ENCODE results near the gene ZKSCAN2.

Gene ZKSCAN2

DNA sequence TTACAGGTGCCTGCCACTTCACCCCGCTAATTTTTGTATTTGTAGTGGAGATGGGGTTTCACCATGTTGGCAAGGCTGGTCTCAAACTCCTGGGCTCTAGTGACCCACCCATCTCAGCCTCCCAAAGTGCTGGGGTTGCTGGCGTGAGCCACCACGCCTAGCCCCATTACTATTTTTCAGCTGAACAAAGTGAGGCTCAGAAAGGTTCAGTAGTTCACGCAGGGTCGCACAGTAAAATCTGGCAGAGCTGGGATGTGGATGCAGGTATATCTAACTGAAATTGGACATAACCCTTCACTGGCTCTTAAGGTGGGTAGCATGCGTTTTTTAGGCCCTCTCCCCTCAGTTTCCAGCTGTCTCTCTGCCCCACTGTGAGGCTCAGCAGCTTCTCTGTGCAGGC, 33.7 kb downstream of the ZKSCAN2 start:
- no peak for DNase-seq (ENCODE audit: low read depth)

DNA sequence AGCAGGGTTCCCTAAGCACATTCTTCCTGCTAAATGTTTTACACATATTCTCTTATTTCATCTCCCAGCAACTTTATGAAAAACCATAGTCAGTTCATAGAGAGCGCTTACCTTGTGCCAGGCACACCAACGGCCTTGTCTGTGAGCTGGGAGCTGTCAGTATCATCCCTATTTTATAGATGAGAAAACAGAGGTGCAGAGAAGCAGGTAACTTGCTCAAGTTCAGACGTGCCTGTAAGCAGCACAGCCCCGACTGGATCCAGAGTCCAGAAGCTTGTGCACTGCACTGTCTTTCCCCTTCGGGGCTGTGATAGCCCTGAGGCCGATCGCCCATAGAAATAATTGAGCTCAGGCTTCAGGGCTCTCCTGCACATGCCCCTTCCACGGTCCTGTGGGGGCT, 34.7 kb downstream of the ZKSCAN2 start:
- no peak for DNase-seq (ENCODE audit: low read depth)

DNA sequence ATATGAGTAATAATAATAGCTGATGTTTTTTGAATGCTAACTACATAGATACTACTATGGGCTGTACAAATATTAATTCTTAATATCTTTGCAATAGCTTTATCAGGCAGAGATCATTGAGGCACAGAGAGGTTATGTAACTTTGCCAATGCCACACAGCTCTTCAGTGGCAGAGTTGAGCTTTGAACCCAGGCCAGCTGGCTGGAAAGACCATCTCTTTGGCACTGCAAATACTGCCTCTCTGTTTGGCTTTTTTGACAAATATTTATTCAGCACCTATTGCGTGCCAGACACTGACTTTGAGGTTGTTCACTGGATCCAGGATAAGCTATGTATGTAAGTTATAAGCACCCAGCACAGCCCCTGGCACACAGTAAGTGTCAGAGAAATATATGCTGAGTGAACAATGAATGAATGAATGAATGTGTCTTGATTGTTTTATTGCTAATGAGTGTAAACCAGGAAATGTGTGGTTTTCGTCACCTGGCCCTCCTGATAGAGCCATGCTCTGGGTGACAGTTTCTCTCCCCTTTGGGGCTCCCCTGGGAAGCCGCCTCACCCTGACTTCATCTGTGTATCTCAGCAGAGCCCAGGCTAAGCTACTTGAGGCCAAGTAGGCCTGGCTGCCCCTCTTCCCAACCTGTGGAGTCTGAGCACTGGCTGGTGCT, 38.4 kb downstream of the ZKSCAN2 start:
- no peak for DNase-seq (ENCODE audit: low read depth)

DNA sequence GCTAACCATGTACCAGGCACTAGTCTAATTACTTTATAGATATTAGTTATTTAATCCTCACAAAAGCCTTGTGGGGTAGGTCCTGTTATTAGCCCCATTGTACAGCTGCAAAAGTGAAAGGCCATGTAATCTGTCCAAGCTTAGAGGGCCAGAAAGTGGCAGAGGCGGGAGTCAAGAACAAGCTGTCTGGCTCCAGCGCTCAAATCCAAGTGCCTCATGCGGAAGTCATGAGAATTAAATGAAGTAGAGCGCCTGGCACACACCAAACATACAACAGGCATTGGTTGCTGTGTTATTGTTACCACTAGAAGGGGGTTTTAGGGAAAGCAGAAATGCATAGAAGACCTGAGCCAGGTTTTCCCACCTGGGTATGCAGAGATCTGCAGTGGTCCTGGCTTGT, 39.7 kb downstream of the ZKSCAN2 start:
- DNase-seq (ENCODE audit: low read depth): no peak

DNA sequence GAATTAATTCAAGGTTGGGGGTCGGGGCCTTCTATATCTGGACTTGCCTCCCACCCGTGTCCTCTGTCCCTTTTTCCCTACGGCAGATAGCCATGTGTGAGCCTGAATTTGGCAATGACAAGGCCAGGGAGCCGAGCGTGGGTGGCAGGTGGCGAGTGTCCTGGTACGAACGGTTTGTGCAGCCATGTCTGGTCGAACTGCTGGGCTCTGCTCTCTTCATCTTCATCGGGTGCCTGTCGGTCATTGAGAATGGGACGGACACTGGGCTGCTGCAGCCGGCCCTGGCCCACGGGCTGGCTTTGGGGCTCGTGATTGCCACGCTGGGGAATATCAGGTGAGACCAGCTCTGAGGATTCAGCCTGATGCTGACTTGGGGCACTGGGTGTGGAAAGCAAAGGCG, 40.5 kb downstream of the ZKSCAN2 start:
- no peak for DNase-seq (ENCODE audit: low read depth)

DNA sequence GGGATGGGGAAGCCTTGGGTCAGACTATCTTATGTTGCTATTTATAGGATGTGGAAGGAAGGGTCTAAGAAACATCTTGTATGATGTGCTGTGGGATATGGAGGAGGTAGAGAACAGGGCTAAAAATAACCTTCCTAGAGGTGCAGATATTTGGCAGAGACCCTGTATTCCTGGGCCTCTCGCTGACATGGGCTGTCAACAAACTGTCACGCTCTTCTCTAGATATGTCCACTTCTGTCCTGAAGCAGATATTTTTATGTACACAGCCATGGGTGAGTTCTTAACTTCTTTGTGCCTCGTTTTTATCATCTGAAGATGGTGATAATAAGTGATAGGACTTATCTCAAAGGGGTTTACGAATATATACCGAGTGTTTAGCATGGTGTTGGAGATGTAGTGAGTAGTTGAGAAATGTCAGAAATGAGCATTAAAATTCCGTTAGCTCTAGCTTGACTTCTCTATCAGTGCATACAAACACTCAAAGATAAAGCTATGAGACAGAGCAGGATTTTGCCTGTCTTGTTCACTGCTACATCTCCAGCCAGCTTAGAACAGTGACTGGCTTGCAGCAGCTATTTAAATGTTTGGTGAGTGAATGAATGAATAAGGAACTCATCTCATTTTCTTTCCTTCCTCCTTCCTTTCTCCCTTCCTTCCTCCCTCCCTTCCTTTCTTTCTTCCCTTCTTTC, 43.8 kb downstream of the ZKSCAN2 start:
- DNase-seq (ENCODE audit: low read depth): no peak

DNA sequence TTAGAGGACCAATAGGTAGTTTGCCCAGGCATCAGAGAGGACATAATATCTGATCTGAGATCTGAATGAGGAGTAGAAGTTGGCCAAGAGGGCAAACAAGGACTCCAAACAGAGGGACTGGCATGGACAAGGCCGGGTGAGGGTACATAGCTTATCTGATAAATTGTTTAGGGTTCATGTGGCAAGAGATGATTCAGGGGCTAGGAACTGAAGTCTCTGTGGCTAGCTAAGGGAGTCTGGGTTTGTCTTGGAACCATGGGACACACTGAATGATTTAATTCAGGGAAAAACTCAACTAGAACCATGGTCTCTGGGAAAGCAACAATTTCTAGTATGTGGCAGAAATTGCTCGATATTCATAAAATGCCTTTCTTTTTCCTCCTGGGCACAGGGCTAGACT, 45.0 kb downstream of the ZKSCAN2 start:
- DNase-seq (ENCODE audit: low read depth): no peak

DNA sequence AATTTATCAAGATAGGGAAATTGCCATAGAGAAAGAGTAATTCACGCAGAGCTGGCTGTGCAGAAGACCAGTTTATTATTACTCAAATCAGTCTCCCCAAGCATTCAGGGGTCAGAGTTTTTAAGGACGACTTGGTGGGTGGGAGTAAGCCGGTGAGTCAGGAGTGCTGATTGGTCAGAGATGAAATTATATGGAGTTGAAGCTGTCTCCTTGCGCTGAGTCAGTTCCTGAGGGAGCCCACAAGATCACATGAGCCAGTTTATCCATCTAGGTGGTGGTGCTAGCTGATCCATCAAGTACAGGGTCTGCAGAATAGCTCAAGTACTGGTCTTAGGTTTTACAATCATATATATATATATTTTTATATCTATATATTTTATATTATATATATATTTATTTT, 46.9 kb downstream of the ZKSCAN2 start:
- peak; percentile 91 for DNase-seq (ENCODE audit: low read depth)

DNA sequence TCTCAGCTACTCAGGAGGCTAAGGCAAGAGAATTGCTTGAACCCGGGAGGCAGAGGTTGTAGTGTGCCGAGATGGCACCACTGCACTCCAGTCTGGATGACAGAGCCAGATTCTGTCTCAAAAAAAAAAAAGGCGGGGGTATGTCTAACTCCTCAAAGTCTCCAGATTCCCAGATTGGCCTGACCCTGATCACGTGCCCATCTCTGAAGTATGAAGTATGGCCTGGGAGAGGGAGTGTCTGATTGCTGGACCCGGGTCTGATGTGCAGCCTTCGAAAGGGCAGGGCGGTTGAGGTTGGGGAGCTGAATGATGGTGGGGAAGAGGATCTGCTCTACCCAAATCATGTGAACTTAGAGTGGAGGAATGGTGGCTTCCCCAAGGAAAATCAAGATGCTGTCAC, 58.2 kb downstream of the ZKSCAN2 start:
- DNase-seq (ENCODE audit: low read depth): no peak

DNA sequence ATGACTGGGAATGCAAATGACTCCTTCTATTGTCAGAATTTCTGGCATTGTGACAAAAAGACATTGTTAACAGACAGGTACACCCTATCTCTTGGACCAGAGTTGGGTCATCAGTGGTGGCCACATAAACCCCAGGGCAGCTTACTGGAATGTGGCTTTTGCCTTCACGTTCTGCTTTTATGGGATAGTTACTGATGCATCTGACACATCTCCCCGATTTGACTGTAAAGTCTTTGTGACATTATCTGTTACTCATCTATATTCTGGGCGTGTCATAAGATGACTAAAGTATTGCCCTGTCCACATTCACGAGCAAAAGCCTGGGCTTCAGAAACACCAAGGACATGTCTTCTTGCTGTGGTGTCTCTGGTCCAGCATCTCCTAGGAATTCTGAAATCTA, 59.6 kb downstream of the ZKSCAN2 start:
- peak; percentile 74 for DNase-seq (ENCODE audit: low read depth)

DNA sequence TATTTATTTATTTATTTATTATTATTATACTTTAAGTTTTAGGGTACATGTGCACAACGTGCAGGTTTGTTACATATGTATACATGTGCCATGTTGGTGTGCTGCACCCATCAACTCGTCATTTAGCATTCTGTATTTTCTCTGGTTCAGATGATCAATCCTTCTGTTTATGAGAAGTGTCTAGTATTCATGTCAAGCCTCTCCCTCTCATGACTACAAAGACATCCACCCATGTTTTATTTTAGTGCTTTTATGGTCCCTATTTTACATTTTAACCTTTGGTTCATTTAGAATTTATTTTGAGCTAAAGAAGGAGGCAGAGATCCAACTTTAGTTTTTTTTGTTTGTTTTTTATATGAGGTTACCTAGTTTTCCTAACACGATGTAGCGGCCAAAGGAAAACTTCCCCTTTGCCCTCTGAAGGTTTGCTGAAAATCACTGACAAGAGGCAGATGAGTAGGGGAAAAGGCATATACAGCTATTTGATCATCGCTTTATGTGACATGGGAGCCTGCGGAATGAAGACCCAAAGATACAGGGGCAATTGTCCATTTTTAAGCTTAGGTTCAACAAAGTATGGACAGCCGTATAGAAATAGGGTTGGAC, 63.3 kb downstream of the ZKSCAN2 start:
- DNase-seq (ENCODE audit: low read depth): no peak

DNA sequence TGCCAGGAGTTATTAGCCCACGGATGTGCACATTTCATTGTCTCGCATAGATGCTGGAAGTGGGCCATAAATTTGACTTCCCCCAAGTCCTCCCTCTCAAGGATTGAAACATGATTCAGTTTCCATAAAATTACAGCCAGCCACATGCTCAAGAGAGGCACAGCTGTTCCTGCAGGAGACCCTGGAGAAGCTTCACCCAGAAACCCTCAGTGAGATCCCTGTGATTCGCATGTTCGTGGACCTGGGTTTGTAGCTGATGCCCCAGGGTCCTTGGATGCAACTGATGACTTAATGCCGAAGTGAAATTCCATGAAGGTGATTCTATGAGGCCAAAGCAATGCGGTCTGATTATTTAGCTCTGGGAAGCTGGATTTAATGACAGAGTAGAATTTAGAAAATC, 65.5 kb downstream of the ZKSCAN2 start:
- DNase-seq (ENCODE audit: low read depth): peak; percentile 74

DNA sequence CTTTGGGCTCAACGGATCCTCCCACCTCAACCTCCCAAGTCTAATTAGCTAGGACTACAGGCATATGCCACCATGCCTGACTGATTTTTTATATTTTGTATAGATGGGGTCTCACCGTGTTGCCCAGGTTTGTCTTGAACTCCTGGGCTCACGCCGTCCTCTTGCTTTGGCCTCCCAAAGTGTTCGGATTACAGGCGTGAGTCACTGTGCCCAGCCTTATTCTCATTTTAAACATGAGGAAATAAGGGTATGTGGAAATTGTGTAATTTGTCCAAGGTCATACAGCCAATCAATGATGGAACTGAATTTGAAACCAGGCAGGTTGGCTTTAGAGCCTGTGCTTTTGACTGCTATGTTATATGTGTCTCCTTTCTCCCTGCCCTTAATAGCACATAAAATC, 68.3 kb downstream of the ZKSCAN2 start:
- DNase-seq (ENCODE audit: low read depth): no peak

DNA sequence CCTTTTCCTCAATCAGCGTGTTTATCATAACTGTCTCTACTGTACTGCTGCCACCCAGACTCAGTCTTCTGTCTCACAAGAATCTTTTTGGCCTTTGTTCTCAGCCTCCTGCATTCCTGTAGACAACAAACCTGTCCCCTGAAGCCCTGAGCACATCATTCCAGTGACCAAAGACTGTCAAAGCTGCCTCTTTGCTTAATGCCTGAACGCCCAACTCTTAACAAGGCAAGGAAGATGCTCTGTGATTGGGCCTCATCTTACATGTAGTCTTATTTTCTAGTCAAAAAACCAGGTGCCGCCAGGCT, 70.2 kb downstream of the ZKSCAN2 start:
- DNase-seq (ENCODE audit: low read depth): no peak
